Smooth muscle cell of the brain vasculature (primary cell): ENCODE data around the gene RPS21.

Source experiments
- DNase-seq: peaks from one replicate; pipeline ENCODE4 v3.0.0-alpha.2; 2012; ENCODE audit warnings: low read depth, low spot score

Gene RPS21

GRCh38 chr20:62378215-62378614 is 8.7 kb upstream of the RPS21 start:
- no peak for DNase-seq

- no peak for DNase-seq
Measured at GRCh38 chr20:62381202-62381797, 5.6 kb upstream of the RPS21 start.

GRCh38 chr20:62381842-62382241 is 5.1 kb upstream of the RPS21 start:
- DNase-seq, result no peak

GRCh38 chr20:62382306-62383198 is 4.4 kb upstream of the RPS21 start:
- no peak for DNase-seq

GRCh38 chr20:62387219-62387913 is 463 bp downstream of the RPS21 start:
- no peak for DNase-seq

- DNase-seq, result no peak
Measured at GRCh38 chr20:62387933-62388635, 1.2 kb downstream of the RPS21 start.

- DNase-seq, result no peak
Measured at GRCh38 chr20:62388839-62389600, 2.1 kb downstream of the RPS21 start.

GRCh38 chr20:62389601-62390087 is 2.7 kb downstream of the RPS21 start:
- DNase-seq, result no peak

- no peak for DNase-seq
Measured at GRCh38 chr20:62390317-62391164, 3.6 kb downstream of the RPS21 start.

GRCh38 chr20:62391165-62392076 is 4.5 kb downstream of the RPS21 start:
- DNase-seq, result no peak

GRCh38 chr20:62392077-62392418 is 5.1 kb downstream of the RPS21 start:
- no peak for DNase-seq

GRCh38 chr20:62392621-62393334 is 5.9 kb downstream of the RPS21 start:
- DNase-seq, result no peak

GRCh38 chr20:62393335-62393665 is 6.4 kb downstream of the RPS21 start:
- DNase-seq, result no peak

- DNase-seq, result no peak
Measured at GRCh38 chr20:62393830-62394229, 6.9 kb downstream of the RPS21 start.

GRCh38 chr20:62394248-62395245 is 7.6 kb downstream of the RPS21 start:
- no peak for DNase-seq

- DNase-seq, result no peak
Measured at GRCh38 chr20:62395311-62396242, 8.7 kb downstream of the RPS21 start.
